Epithelial cell of proximal tubule (primary cell): ENCODE data around the gene LHX3. TPM values are rescaled to one million over a fixed set of nuclear protein-coding genes. Genes with fewer than 3 reads are reported as not detected.

Source experiments
- DNase-seq: peaks from one replicate; pipeline ENCODE4 v3.0.0-alpha.2; 2011; ENCODE audit warnings: low read depth
- H3K4me3 ChIP-seq: 2 replicates; pipeline ENCODE4 v1.5.1; 2011; ENCODE audit warnings: low read depth, mild to moderate bottlenecking, low read length
- CTCF ChIP-seq: conservative IDR thresholded peaks from 2 replicates; pipeline ENCODE4 v1.5.1; 2012; ENCODE audit warnings: low read depth, mild to moderate bottlenecking, low read length
- total RNA-seq: library from RNA; depleted of rRNA; stranded (reverse); fragments of >200 nt; gene quantifications from 2 replicates; pipeline ENCODE4 v1.2.3, GENCODE V29; 2015

Gene LHX3
- total RNA-seq, 1 donor from 2014 or later, result not detected

GRCh38 chr9:136199391-136200288 lies 5.3 kb downstream of the LHX3 start:
- no peak for DNase-seq

GRCh38 chr9:136198605-136199083 lies 6.3 kb downstream of the LHX3 start:
- H3K4me3 ChIP-seq, result no peak overlapping the region
- no peak for TF ChIP-seq CTCF
- no peak for DNase-seq

More at GRCh38 chr9:136199391-136200288, 5.3 kb downstream of the LHX3 start:
- H3K4me3 ChIP-seq, result no peak overlapping the region
- no peak for TF ChIP-seq CTCF

- no peak for TF ChIP-seq CTCF
- no peak for DNase-seq
- no peak overlapping the region for H3K4me3 ChIP-seq
Measured at GRCh38 chr9:136197930-136198604, 6.9 kb downstream of the LHX3 start.

- no peak for DNase-seq
- no peak overlapping the region for H3K4me3 ChIP-seq
- TF ChIP-seq CTCF, result no peak
Measured at GRCh38 chr9:136197084-136197875, 7.6 kb downstream of the LHX3 start.

- no peak overlapping the region for H3K4me3 ChIP-seq
- TF ChIP-seq CTCF, result no peak
- no peak for DNase-seq
Measured at GRCh38 chr9:136196404-136197083, 8.4 kb downstream of the LHX3 start.

- no peak for DNase-seq
- H3K4me3 ChIP-seq, result no peak overlapping the region
- no peak for TF ChIP-seq CTCF
Measured at GRCh38 chr9:136194540-136194939, 10.4 kb downstream of the LHX3 start.
